MV-4-11 (cell line): ENCODE data around the gene USP12.
"Not testable (repeated sequence)": the region's sequence is repeated elsewhere in the genome, so short reads cannot be mapped to it uniquely, and the experiment has no call there.

ENCODE experiments used
- DNase-seq: peaks from one replicate; lab custom pipeline; 2025; lab: John Stamatoyannopoulos, UW

Gene USP12

GRCh38 chr13:27149702-27150101 is 21.9 kb downstream of the USP12 start:
- no peak for DNase-seq

- DNase-seq: no peak
Observed at GRCh38 chr13:27148900-27149299, 22.7 kb downstream of the USP12 start.

- DNase-seq: peak; percentile 21
Observed at GRCh38 chr13:27147530-27148170, 24.0 kb downstream of the USP12 start.

- no peak for DNase-seq
Observed at GRCh38 chr13:27141746-27142145, 29.9 kb downstream of the USP12 start.

- not testable (repeated sequence) for DNase-seq
Observed at GRCh38 chr13:27141159-27141558, 30.5 kb downstream of the USP12 start.

GRCh38 chr13:27140060-27140459 is 31.6 kb downstream of the USP12 start:
- DNase-seq: no peak

- no peak for DNase-seq
Observed at GRCh38 chr13:27139565-27139964, 32.0 kb downstream of the USP12 start.

GRCh38 chr13:27138457-27139093 is 33.0 kb downstream of the USP12 start:
- DNase-seq: no peak

GRCh38 chr13:27137759-27138158 is 33.9 kb downstream of the USP12 start:
- no peak for DNase-seq

- DNase-seq: no peak
Observed at GRCh38 chr13:27135023-27135422, 36.6 kb downstream of the USP12 start.

GRCh38 chr13:27133889-27134288 is 37.7 kb downstream of the USP12 start:
- DNase-seq: no peak

- no peak for DNase-seq
Observed at GRCh38 chr13:27132538-27132937, 39.1 kb downstream of the USP12 start.

- DNase-seq: no peak
Observed at GRCh38 chr13:27131906-27132305, 39.7 kb downstream of the USP12 start.

GRCh38 chr13:27130979-27131623 is 40.5 kb downstream of the USP12 start:
- peak; percentile 15 for DNase-seq

GRCh38 chr13:27130223-27130978 is 41.2 kb downstream of the USP12 start:
- DNase-seq: peak; percentile 67

GRCh38 chr13:27128825-27129627 is 42.6 kb downstream of the USP12 start:
- no peak for DNase-seq

GRCh38 chr13:27126859-27127258 is 44.8 kb downstream of the USP12 start:
- DNase-seq: peak; percentile 42

- no peak for DNase-seq
Observed at GRCh38 chr13:27125357-27126282, 46.0 kb downstream of the USP12 start.

GRCh38 chr13:27124571-27124970 is 47.0 kb downstream of the USP12 start:
- DNase-seq: no peak

GRCh38 chr13:27123445-27123844 is 48.2 kb downstream of the USP12 start:
- not testable (repeated sequence) for DNase-seq

GRCh38 chr13:27122036-27122435 is 49.6 kb downstream of the USP12 start:
- no peak for DNase-seq
